HEK293T (cell line): ENCODE measurements around the gene CCDC177.
A peak's percentile ranks its signal among the peaks of the same experiment; 100 is the strongest.

Experiments used
- CTCF ChIA-PET: fragments of 350-600 bp; formaldehyde crosslinking; extraction: SDS; loops from one replicate; lab custom pipeline; 2021; ENCODE audit warnings: antibody characterized with exemption, inconsistent platforms; lab: Yijun Ruan, JAX
- POLR2A ChIA-PET: fragments of 350-600 bp; formaldehyde crosslinking; extraction: SDS; loops from one replicate; lab custom pipeline; 2020; ENCODE audit warnings: antibody characterized with exemption, inconsistent platforms; lab: Yijun Ruan, JAX
- DNase-seq: peaks from one replicate; pipeline ENCODE4 v3.0.0; 2012; ENCODE audit warnings: mixed read lengths; ENCODE audit errors: extremely low spot score
- ARNT ChIP-seq: fragments of 450-650 bp; IDR thresholded peaks from 2 replicates; pipeline ENCODE4 v1.6.1; 2017; ENCODE audit warnings: mild to moderate bottlenecking
- BHLHE40 ChIP-seq: fragments of 450-650 bp; IDR thresholded peaks from 2 replicates; pipeline ENCODE4 v1.6.1; 2016; ENCODE audit warnings: mild to moderate bottlenecking, moderate library complexity, borderline replicate concordance
- CTBP1 ChIP-seq: fragments of 450-650 bp; IDR thresholded peaks from 2 replicates; pipeline ENCODE4 v1.6.1; 2016; ENCODE audit warnings: borderline replicate concordance
- FOXA1 ChIP-seq: fragments of 450-650 bp; IDR thresholded peaks from 2 replicates; pipeline ENCODE4 v1.6.1; 2016; ENCODE audit warnings: mild to moderate bottlenecking
- FOXK2 ChIP-seq: fragments of 450-650 bp; IDR thresholded peaks from 2 replicates; pipeline ENCODE4 v1.6.1; 2016; ENCODE audit warnings: mild to moderate bottlenecking
- FOXM1 ChIP-seq: fragments of 450-650 bp; IDR thresholded peaks from 2 replicates; pipeline ENCODE4 v1.6.1; 2017; ENCODE audit warnings: mild to moderate bottlenecking, borderline replicate concordance
- HDGF ChIP-seq: fragments of 450-650 bp; IDR thresholded peaks from 2 replicates; pipeline ENCODE4 v1.6.1; 2017; ENCODE audit warnings: antibody characterized with exemption, borderline replicate concordance
- L3MBTL2 ChIP-seq: fragments of 450-650 bp; conservative IDR thresholded peaks from 2 replicates; pipeline ENCODE4 v1.6.1; 2016; ENCODE audit warnings: mild to moderate bottlenecking
- LEF1 ChIP-seq: fragments of 450-650 bp; IDR thresholded peaks from 2 replicates; pipeline ENCODE4 v1.6.1; 2017; ENCODE audit warnings: mild to moderate bottlenecking, borderline replicate concordance
- SP1 ChIP-seq: fragments of 450-650 bp; IDR thresholded peaks from 2 replicates; pipeline ENCODE4 v1.6.1; 2017
- SUZ12 ChIP-seq: fragments of 450-650 bp; IDR thresholded peaks from 2 replicates; pipeline ENCODE4 v1.6.1; 2016; ENCODE audit warnings: mild to moderate bottlenecking
- TARDBP ChIP-seq: fragments of 450-650 bp; IDR thresholded peaks from 2 replicates; pipeline ENCODE4 v1.6.1; 2016
- ZNF384 ChIP-seq: fragments of 450-650 bp; IDR thresholded peaks from 2 replicates; pipeline ENCODE4 v1.6.1; 2016
- TF ChIP-seq, protein P1 (sequence below): fragments of 450-650 bp; IDR thresholded peaks from 2 replicates; pipeline ENCODE4 v1.6.1; 2016

Gene CCDC177

DNA sequence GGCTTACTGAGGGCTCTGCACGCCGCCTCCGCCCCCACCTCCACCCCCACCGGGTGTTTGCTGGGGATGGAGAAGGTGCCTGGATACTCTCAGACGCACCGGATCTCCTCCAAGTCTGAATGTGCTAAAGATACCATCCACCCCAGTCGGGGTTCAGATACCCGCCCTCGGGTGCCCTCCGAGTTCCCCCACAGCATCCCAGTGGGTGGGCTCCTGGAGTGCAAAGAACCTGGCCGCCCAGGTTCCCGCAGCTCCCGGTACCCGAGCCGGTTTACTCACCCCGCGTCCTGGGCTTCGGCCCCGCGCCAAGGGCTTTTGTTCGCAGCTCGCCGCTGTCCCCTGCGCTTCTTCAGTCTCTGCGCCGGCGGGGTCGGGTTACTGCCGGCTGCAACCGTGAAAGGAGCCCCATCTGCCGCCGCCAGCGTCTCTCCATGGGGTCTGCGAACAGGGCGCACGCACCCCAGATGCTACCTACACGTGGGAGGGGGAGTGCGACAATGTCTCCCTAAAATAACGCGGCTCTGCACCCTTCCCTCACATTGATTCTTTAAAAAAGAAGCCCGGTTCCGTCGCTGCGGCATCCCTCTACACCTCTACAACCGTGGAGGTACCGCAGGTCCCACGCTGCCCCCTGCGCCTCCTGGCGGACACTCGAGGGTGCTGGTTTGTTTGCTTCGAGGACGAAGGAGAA is at the start of gene CCDC177:
TSS of gene CCDC177 (minus strand) at position 609 of the 691 bp plus-strand sequence. CDS start 1,249 bp downstream, outside the sequence.
- TF ChIP-seq CTBP1, result 0 out of 2 replicates have a peak, but pooled peaks have one; percentile 13
- TF ChIP-seq, protein P1, sequence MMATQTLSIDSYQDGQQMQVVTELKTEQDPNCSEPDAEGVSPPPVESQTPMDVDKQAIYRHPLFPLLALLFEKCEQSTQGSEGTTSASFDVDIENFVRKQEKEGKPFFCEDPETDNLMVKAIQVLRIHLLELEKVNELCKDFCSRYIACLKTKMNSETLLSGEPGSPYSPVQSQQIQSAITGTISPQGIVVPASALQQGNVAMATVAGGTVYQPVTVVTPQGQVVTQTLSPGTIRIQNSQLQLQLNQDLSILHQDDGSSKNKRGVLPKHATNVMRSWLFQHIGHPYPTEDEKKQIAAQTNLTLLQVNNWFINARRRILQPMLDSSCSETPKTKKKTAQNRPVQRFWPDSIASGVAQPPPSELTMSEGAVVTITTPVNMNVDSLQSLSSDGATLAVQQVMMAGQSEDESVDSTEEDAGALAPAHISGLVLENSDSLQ, result no peak
- peak; percentile 42 for TF ChIP-seq L3MBTL2
- no peak for TF ChIP-seq LEF1
- no peak for TF ChIP-seq FOXK2
- no peak for TF ChIP-seq ARNT
- no peak for TF ChIP-seq SP1
- DNase-seq, result peak; percentile 75
- POLR2A ChIA-PET, result no interaction called here
- CTCF ChIA-PET, result interaction anchor here (0.6 to 6.9 kb wide), 17 partner anchors 10 to 586 kb away, joined by 3 to 39 read pairs (median 3); no protein-coding TSS in a partner anchor

DNA sequence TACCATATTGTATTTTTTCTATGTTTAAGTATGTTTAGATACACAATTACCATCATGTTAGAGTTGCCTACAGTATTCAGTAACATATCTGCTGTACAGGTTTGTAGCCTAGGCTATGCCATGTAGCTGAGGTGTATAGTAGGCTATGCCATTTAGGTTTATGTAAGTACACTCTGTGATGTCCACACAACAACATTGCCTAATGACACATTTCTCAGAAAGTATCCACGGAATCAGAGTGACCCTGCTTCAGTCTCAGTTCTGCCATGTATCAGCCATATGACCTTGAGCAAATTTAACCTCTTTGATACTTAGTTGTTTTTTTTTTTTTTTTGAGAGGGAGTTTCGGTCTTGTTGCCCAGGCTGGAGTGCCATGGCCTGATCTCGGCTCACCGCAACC is 49.5 kb upstream of the CCDC177 start:
- POLR2A ChIA-PET, result no interaction called here
- no peak for DNase-seq
- CTCF ChIA-PET, result no interaction called here
- TF ChIP-seq FOXK2 (no peak), SP1 (no peak), FOXM1 (no peak), BHLHE40 (no peak), ZNF384 (no peak), L3MBTL2 (no peak), HDGF (no peak), LEF1 (no peak), SUZ12 (no peak)
- TF ChIP-seq, protein P1, result no peak

DNA sequence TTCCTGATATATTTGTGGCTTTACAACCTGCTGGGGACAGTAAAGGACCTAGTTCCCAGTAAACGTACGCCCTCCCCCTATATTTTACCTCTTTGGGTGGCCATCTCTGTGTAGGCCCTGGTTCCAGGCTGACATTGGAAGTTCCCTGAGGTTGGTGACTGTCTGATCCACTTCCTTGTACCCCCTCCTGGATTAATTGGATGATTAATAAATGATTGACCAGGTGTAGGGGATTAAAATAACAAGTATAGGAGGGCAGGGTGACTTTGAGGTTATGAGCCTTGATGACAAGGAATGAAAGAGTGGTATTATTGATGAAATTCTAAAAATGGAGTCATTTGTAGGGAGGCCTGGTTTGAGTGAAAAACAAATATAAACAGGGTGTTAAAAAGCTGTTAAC is 46.3 kb upstream of the CCDC177 start:
- no peak for DNase-seq
- CTCF ChIA-PET, result no interaction called here
- TF ChIP-seq SUZ12 (no peak), LEF1 (no peak), CTBP1 (no peak)
- POLR2A ChIA-PET, result no interaction called here

GRCh38 chr14:69620211-69620611 is 45.5 kb upstream of the CCDC177 start:
- POLR2A ChIA-PET, result no interaction called here
- CTCF ChIA-PET, result no interaction called here
- TF ChIP-seq, protein P1, result no peak
- no peak for TF ChIP-seq FOXM1
- no peak for TF ChIP-seq BHLHE40
- TF ChIP-seq TARDBP, result no peak
- TF ChIP-seq SP1, result no peak
- no peak for TF ChIP-seq SUZ12
- no peak for TF ChIP-seq ZNF384
- TF ChIP-seq ARNT, result no peak
- no peak for DNase-seq

- ChIA-PET POLR2A (no interaction called here), CTCF (no interaction called here)
- TF ChIP-seq SP1 (no peak), LEF1 (no peak), TARDBP (no peak), ARNT (no peak), CTBP1 (no peak), FOXM1 (no peak), FOXK2 (no peak)
- no peak for DNase-seq
Observed at GRCh38 chr14:69619012-69619411, 44.3 kb upstream of the CCDC177 start.

GRCh38 chr14:69617796-69618195 is 43.1 kb upstream of the CCDC177 start:
- POLR2A ChIA-PET, result no interaction called here
- no peak for DNase-seq
- TF ChIP-seq HDGF (no peak), L3MBTL2 (no peak), ARNT (no peak), FOXK2 (no peak), FOXM1 (no peak), ZNF384 (no peak), CTBP1 (no peak), SUZ12 (no peak), BHLHE40 (no peak), FOXA1 (no peak), LEF1 (no peak)
- TF ChIP-seq, protein P1, result no peak
- CTCF ChIA-PET, result no interaction called here
